Retinal pigment epithelial cell (primary cell): ENCODE data around the gene PRPF6.
"Not testable (repeated sequence)": the region's sequence is repeated elsewhere in the genome, so short reads cannot be mapped to it uniquely, and the experiment has no call there.

ENCODE experiments used
- DNase-seq: peaks from one replicate; pipeline ENCODE4 v3.0.0-alpha.2; 2010; ENCODE audit warnings: low read depth
- H3K4me3 ChIP-seq: 2 replicates; pipeline ENCODE4 v1.5.1; 2011; ENCODE audit warnings: mild to moderate bottlenecking, low read length, control low read depth, moderate library complexity
- TF ChIP-seq, protein P1 (sequence below): conservative IDR thresholded peaks from 2 replicates; pipeline ENCODE4 v1.5.1; 2011; ENCODE audit warnings: low read depth, low read length, control low read depth, inconsistent platforms

Gene PRPF6

DNA sequence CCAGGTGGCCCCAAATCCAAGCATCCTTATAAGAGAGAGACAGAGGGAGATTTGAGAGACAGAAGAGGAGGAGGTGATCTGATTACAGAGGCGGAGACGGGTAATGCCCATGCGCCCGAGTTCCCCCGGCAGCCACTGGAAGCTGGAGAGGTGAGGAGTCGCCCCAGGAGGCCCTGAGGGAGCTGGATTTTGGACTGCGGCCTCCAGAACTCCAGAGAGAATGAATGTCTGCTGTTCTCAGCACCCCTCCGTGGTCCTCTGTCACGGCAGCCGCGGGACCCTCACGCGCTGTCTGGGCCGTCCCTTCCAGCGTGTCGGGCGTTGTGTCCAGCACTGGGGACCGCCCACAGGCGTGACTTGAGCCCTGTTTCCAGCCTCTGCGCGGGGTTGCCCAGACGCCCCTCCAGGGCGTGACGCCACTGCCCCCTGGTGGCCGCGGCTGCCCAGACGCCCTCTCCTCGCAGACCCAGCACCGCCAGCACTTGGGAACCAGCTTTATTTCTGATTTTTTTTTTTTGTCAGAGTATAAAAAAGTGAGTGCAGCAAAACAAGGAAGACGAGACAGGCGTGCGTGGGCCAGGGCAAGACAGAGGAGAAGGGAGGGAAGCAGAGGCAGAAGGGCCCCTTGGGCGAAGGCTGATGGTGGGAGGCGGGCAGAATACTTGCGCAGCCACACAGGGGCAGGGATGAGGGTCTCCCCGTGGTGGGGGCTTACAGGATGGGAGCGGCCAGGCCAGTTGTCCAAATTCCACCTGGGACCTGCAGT is 7.1 kb upstream of the PRPF6 start:
- H3K4me3 ChIP-seq = peak overlapping the region; percentile 53
- DNase-seq = no peak
- TF ChIP-seq, protein P1, sequence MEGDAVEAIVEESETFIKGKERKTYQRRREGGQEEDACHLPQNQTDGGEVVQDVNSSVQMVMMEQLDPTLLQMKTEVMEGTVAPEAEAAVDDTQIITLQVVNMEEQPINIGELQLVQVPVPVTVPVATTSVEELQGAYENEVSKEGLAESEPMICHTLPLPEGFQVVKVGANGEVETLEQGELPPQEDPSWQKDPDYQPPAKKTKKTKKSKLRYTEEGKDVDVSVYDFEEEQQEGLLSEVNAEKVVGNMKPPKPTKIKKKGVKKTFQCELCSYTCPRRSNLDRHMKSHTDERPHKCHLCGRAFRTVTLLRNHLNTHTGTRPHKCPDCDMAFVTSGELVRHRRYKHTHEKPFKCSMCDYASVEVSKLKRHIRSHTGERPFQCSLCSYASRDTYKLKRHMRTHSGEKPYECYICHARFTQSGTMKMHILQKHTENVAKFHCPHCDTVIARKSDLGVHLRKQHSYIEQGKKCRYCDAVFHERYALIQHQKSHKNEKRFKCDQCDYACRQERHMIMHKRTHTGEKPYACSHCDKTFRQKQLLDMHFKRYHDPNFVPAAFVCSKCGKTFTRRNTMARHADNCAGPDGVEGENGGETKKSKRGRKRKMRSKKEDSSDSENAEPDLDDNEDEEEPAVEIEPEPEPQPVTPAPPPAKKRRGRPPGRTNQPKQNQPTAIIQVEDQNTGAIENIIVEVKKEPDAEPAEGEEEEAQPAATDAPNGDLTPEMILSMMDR = peak; percentile 95

DNA sequence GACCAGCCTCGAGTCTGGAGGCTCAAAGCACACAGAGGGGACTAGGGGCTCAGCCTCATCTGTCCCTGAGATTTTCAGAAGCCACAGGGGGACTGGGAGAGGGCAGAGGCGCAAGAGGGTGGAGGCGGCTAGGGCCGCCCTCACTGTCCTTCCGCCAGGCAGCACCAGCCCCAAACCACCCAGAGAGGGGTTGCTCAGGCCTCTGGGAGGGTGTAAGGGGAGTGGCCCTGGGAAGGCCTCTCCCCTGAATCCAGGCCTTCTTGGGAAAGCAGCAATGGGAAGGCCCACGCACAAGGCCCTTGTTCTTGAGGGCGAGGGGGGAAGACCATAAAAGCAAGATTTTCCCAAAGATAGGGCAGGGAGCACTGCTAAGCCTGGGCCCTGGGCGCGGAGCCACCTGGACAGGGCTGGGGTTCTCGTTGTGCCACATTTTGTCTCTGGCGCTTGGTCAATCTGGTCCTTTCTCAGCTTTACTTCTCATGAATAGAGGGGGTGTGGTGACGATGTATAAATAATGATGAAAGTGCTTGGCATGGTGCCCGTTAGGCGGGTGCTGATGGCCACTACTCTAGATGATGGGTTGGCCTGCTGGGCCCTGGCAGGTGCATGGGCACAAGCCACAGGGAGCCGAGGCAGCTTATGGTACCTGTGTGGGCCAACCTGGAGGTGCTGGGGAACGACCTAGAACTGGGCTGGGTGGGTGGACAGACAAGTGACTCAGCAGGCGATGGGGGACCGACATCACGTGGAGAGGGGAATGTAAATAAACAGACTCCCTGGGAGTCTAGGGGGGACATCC is 6.3 kb upstream of the PRPF6 start:
- no peak for DNase-seq
- H3K4me3 ChIP-seq = no peak overlapping the region
- TF ChIP-seq, protein P1 = no peak

DNA sequence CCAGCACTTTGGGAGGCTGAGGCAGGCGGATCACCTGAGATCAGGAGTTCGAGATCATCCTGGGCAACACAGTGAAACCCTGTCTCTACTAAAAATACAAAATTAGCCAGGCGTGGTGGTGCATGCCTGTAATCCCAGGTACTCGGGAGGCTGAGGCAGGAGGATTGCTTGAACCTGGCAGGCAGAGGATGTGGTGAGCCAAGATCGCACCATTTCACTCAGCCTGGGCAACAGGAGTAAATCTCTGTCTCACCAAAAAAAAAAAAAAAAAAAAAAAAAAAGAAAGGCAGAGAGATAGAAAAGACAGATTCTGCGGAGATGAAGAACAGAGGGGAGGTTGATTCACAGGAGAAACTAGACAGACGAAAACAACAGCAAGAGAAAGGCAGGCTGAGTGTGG is 4.4 kb upstream of the PRPF6 start:
- H3K4me3 ChIP-seq, DNase-seq: not testable (repeated sequence)

DNA sequence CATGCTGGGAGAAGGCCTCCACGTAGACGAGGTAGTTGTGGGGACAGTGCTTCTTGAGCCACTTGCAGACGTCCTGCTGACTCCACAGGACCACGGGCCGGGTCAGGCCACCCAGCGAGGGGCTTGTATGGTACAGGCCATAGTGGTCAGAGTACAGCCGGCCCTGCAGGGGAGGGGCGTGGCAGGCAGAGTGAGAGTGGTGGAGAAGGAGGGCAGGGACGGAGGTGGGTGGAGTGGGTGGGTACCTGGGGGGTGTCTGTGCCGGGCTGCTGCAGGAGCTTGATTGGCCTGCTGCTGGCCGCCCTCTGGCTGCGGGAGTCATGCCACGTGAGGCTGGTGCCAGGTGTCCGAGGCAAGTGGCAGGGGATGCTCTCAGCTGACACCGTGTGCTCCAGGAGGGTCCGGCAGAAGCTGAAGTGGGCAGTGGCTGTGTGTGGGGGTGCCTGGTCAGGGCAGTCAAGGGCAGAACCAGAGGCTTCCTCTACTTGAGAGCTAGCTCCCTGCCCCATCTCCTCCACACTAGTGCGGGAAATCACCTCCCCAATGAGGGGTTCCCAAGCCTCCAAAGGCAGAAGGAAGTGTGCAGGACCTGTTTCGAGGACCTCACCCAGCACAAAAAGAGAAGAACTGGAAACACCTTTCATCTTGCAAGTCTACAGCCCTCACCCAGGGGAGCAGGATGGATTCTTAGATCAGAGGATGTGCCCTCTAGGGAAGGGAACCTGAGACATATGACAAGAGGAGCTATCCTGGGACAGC is 3.8 kb upstream of the PRPF6 start:
- H3K4me3 ChIP-seq = no peak overlapping the region
- TF ChIP-seq, protein P1 = no peak
- no peak for DNase-seq

DNA sequence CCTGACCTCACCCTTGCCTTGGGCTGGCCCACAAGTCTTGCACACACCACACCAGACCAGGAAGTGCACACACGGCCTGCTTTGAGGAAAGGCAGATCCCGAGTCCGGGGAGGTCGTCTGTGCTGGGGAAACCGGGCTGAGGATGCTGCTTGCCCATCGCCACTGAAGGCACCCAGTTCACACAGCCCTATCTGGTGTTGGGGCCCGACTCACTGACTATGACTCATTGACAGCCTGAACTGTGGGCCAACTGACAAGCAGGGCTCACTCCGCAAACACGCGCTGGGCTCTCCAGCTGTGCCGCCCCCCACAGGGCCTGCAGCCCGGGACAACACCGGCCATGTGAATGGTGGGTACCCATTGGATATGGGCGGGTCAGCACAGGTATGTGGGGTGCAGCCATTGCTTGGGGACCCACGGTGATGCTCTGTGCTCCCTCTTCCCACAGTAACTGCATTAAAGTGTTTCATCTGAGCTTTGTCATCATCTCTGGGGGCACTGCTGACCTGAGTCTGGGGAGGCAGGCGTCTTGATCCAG is 3.1 kb upstream of the PRPF6 start:
- TF ChIP-seq, protein P1 = no peak
- no peak for DNase-seq
- H3K4me3 ChIP-seq = no peak overlapping the region

DNA sequence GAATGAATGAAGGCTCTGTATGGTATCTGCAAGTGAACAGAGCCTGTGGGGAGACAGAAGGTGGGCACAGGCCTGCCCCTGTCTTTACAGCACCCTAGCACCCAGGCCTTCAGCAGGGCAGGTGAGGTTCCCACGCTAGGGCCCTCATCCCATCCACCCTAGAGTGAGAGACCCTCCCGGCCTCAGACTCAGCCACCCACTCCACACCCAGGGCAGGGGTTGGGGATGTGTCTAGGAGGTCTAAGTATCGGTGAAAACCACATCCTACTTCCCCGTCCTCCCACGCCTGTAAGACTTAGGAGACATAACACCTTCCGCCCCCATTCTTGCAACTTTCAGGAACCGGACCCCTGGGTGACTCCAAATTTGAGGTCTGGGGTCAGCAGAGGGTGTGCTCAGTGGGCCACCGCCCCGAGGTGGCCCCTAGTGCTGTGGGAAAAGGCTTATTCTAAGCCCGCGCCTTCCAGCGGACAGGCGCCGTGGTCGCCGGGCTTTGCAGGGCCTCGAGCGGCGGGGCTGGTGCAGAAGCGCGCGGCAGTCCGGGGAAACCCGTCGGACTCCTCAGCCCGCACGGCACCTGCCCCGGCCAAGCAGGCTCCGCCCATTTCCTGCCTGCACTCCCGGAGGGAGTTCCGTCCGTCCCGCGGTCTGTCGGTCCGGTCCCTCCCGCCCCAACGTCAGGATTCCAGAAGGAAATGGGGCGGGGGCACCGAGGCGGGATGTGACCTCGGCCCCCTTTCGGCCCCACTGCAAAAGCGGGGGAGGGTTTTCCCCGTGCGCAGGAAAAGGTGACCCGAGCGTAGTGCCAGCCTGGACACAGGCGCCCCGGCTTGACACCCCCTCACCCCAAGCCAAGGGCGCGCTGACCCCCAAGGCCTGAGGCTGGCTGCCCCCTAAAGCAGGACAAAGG is 2.4 kb upstream of the PRPF6 start:
- TF ChIP-seq, protein P1 = no peak
- no peak for DNase-seq
- H3K4me3 ChIP-seq = peak overlapping the region; percentile 61
